ENCODE measurements around the gene BBLN. TPM values are rescaled to one million over a fixed set of nuclear protein-coding genes. Genes with fewer than 3 reads are reported as not detected.
A peak's percentile ranks its signal among the peaks of the same experiment; 100 is the strongest.
"Not testable (repeated sequence)": the region's sequence is repeated elsewhere in the genome, so short reads cannot be mapped to it uniquely, and the experiment has no call there.

The BBLN gene
- 16.9 TPM for total RNA-seq (ENCODE audit: insufficient read depth, low replicate concordance)

GRCh38 chr9:128159784-128160602, at the start of gene BBLN:
Gene BBLN (plus strand): TSS chr9:128160265. CDS start chr9:128160408, 143 bp downstream.
- DNase-seq (ENCODE audit: low spot score) = peak; percentile 96

GRCh38 chr9:128111726-128112125, 48.3 kb upstream of the BBLN start:
- DNase-seq (ENCODE audit: low spot score) = not testable (repeated sequence)

- no peak for DNase-seq (ENCODE audit: low spot score)
Measured at GRCh38 chr9:128113526-128114325, 46.3 kb upstream of the BBLN start.

GRCh38 chr9:128114326-128115186, 45.5 kb upstream of the BBLN start:
- no peak for DNase-seq (ENCODE audit: low spot score)

- DNase-seq (ENCODE audit: low spot score) = no peak
Measured at GRCh38 chr9:128115187-128116103, 44.6 kb upstream of the BBLN start.

GRCh38 chr9:128116104-128117083, 43.7 kb upstream of the BBLN start:
- no peak for DNase-seq (ENCODE audit: low spot score)

- DNase-seq (ENCODE audit: low spot score) = peak; percentile 93
Measured at GRCh38 chr9:128117613-128118471, 42.2 kb upstream of the BBLN start.

GRCh38 chr9:128118472-128118857, 41.6 kb upstream of the BBLN start:
- no peak for DNase-seq (ENCODE audit: low spot score)

- no peak for DNase-seq (ENCODE audit: low spot score)
Measured at GRCh38 chr9:128118971-128119665, 40.9 kb upstream of the BBLN start.

GRCh38 chr9:128120061-128120740, 39.9 kb upstream of the BBLN start:
- no peak for DNase-seq (ENCODE audit: low spot score)

- no peak for DNase-seq (ENCODE audit: low spot score)
Measured at GRCh38 chr9:128120741-128121465, 39.2 kb upstream of the BBLN start.

- DNase-seq (ENCODE audit: low spot score) = no peak
Measured at GRCh38 chr9:128121466-128121810, 38.6 kb upstream of the BBLN start.

GRCh38 chr9:128121924-128122808, 37.9 kb upstream of the BBLN start:
- no peak for DNase-seq (ENCODE audit: low spot score)

GRCh38 chr9:128122809-128123175, 37.3 kb upstream of the BBLN start:
- no peak for DNase-seq (ENCODE audit: low spot score)

- DNase-seq (ENCODE audit: low spot score) = no peak
Measured at GRCh38 chr9:128123451-128124080, 36.5 kb upstream of the BBLN start.
